ENCODE data around the gene ENPP3. TPM values are rescaled to one million over a fixed set of nuclear protein-coding genes. Genes with fewer than 3 reads are reported as not detected.

ENPP3 gene
- total RNA-seq, 1 experiment from 2014 or later = not detected

DNA sequence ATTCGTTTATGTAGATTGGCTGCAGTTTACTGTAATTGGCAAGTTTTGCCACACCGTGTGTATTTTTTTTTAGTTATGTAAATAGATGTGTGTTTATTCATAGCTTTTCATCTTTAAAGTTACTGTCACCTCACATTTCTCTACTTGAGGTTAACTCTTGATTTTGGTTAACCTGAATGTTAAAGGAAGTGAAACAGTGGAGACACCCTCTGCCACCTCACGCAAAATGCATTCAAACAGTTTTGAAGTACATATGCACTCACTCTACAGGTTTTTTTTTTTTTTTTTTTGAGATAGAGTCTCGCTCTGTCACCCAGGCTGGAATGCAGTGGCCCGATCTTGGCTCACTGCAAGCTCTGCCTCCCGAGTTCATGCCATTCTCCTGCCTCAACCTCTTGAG, 46.4 kb downstream of the ENPP3 start:
- ChIA-PET POLR2A (interaction anchor here (0.7 kb wide), 1 partner anchor 797 kb away, joined by 3 read pairs; no protein-coding TSS in a partner anchor), CTCF (interaction anchor here (0.6 to 0.7 kb wide), 6 partner anchors 121 to 294 kb away, joined by 3 to 4 read pairs (median 3); no protein-coding TSS in a partner anchor)
- no peaks in the 10 kb centered on the region for H3K9me3 Mint-ChIP-seq (ENCODE audit: unreplicated experiment)
- DNase-seq (ENCODE audit: unreplicated experiment) = no peak
- no TSS peak for BruUV-seq (replicated peaks)
- TF ChIP-seq, protein P1, sequence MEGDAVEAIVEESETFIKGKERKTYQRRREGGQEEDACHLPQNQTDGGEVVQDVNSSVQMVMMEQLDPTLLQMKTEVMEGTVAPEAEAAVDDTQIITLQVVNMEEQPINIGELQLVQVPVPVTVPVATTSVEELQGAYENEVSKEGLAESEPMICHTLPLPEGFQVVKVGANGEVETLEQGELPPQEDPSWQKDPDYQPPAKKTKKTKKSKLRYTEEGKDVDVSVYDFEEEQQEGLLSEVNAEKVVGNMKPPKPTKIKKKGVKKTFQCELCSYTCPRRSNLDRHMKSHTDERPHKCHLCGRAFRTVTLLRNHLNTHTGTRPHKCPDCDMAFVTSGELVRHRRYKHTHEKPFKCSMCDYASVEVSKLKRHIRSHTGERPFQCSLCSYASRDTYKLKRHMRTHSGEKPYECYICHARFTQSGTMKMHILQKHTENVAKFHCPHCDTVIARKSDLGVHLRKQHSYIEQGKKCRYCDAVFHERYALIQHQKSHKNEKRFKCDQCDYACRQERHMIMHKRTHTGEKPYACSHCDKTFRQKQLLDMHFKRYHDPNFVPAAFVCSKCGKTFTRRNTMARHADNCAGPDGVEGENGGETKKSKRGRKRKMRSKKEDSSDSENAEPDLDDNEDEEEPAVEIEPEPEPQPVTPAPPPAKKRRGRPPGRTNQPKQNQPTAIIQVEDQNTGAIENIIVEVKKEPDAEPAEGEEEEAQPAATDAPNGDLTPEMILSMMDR (IDR thresholded peaks at IDR 0.05; ENCODE audit: unreplicated experiment) = no peak
- no peaks in the 10 kb centered on the region for H3K4me1 Mint-ChIP-seq (ENCODE audit: insufficient read depth, unreplicated experiment)
- H3K27me3 Mint-ChIP-seq (ENCODE audit: insufficient read depth, unreplicated experiment) = no peaks in the 10 kb centered on the region
- no peaks in the 10 kb centered on the region for H3K36me3 Mint-ChIP-seq (ENCODE audit: insufficient read depth, unreplicated experiment)
- H3K4me3 Mint-ChIP-seq (ENCODE audit: unreplicated experiment) = no peak overlapping the region
- no peak overlapping the region for H3K27ac Mint-ChIP-seq (ENCODE audit: low read depth, unreplicated experiment)
- intact Hi-C loops (cut with micrococcal nuclease) = no loop called here

DNA sequence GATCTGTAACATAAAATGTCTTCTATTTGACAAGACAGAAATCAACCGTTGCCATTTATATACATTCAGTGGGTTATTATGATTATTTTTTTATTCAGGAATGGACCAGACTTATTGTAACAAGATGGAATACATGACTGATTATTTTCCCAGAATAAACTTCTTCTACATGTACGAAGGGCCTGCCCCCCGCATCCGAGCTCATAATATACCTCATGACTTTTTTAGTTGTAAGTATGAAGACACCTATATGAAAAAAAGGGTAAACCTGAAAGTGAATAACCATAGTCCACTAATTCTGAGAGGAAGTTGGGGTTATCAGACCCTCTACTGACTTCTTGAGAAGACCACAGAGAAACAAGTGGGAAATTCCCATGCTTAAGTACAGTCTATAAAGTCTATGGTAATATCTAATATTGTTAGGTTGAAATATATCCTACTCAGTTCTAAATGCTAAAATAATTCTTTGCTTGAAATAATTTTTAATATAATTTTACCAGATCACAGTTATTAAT, 48.2 kb downstream of the ENPP3 start:
- H3K36me3 Mint-ChIP-seq (ENCODE audit: insufficient read depth, unreplicated experiment) = no peaks in the 10 kb centered on the region
- TF ChIP-seq, protein P1 (IDR thresholded peaks at IDR 0.05; ENCODE audit: unreplicated experiment) = no peak
- H3K9me3 Mint-ChIP-seq (ENCODE audit: unreplicated experiment) = no peaks in the 10 kb centered on the region
- H3K27me3 Mint-ChIP-seq (ENCODE audit: insufficient read depth, unreplicated experiment) = no peaks in the 10 kb centered on the region
- no TSS peak for BruUV-seq (replicated peaks)
- intact Hi-C loops (cut with micrococcal nuclease) = no loop called here
- ChIA-PET CTCF (interaction anchor here (2.0 to 4.2 kb wide), 2 partner anchors 10 to 230 kb away, joined by 8 to 25 read pairs; no protein-coding TSS in a partner anchor), POLR2A (no interaction called here)
- H3K27ac Mint-ChIP-seq (ENCODE audit: low read depth, unreplicated experiment) = no peak overlapping the region
- H3K4me1 Mint-ChIP-seq (ENCODE audit: insufficient read depth, unreplicated experiment) = no peaks in the 10 kb centered on the region
- DNase-seq (ENCODE audit: unreplicated experiment) = no peak
- H3K4me3 Mint-ChIP-seq (ENCODE audit: unreplicated experiment) = no peak overlapping the region

DNA sequence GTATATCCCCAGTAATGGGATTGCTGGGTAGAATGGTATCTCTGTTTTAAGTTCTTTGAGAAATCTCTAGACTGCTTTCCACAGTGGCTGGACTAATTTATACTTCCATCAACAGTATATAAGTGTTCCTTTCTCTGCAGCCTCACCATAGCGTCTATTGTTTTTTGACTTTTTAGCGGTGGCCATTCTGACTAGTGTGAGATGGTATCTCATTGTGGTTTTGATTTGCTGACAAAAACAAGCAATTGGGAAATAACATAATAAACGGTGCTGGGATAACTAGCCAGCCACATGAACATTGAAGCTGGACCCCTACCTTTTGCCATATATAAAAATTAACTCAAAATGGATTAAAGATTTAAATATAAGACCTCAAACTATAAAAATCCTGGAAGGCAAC, 49.9 kb downstream of the ENPP3 start:
- no peaks in the 10 kb centered on the region for H3K36me3 Mint-ChIP-seq (ENCODE audit: insufficient read depth, unreplicated experiment)

DNA sequence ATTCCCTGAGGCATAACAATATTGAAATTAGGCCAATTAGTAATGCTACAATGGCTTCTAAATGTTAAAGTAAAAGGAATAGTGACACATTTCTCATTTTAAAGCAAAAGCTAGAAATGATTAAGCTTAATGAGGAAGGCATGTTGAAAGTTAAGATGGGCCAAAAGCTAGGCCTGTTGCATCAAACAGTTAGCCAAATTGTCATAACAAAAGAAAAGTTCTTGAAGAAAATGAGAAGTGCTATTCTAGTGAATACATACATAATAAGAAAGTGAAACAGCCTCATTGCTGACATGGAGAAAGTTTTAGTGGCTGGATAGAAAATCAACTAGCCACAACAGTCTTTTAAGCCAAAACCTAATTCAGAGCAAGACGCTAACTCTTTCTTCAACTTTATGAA, 51.2 kb downstream of the ENPP3 start:
- no TSS peak for BruUV-seq (replicated peaks)
- CTCF ChIA-PET = interaction anchor here (1.0 to 4.2 kb wide), 3 partner anchors 220 to 227 kb away, joined by 4 to 25 read pairs (median 9); no protein-coding TSS in a partner anchor
- no peak overlapping the region for H3K4me3 Mint-ChIP-seq (ENCODE audit: unreplicated experiment)

More for the DNA sequence above, 49.9 kb downstream of the ENPP3 start:
- Mint-ChIP-seq H3K4me1 (ENCODE audit: insufficient read depth, unreplicated experiment) (no peaks in the 10 kb centered on the region), H3K27ac (ENCODE audit: low read depth, unreplicated experiment) (no peak overlapping the region), H3K27me3 (ENCODE audit: insufficient read depth, unreplicated experiment) (no peaks in the 10 kb centered on the region), H3K4me3 (ENCODE audit: unreplicated experiment) (no peak overlapping the region), H3K9me3 (ENCODE audit: unreplicated experiment) (no peaks in the 10 kb centered on the region)
- ChIA-PET POLR2A (interaction anchor here (0.8 kb wide), 1 partner anchor 224 kb away, joined by 3 read pairs; no protein-coding TSS in a partner anchor), CTCF (interaction anchor here (4.2 kb wide), 1 partner anchor 228 kb away, joined by 25 read pairs; no protein-coding TSS in a partner anchor)
- no TSS peak for BruUV-seq (replicated peaks)
- no peak for DNase-seq (ENCODE audit: unreplicated experiment)
- intact Hi-C loops (cut with micrococcal nuclease) = no loop called here
- TF ChIP-seq, protein P1 (IDR thresholded peaks at IDR 0.05; ENCODE audit: unreplicated experiment) = no peak

More for the DNA sequence above, 51.2 kb downstream of the ENPP3 start:
- TF ChIP-seq, protein P1 (IDR thresholded peaks at IDR 0.05; ENCODE audit: unreplicated experiment) = no peak
- intact Hi-C loops (cut with micrococcal nuclease) = no loop called here
- no peak for DNase-seq (ENCODE audit: unreplicated experiment)
- Mint-ChIP-seq H3K27ac (ENCODE audit: low read depth, unreplicated experiment) (no peak overlapping the region), H3K4me1 (ENCODE audit: insufficient read depth, unreplicated experiment) (no peaks in the 10 kb centered on the region), H3K36me3 (ENCODE audit: insufficient read depth, unreplicated experiment) (no peaks in the 10 kb centered on the region), H3K27me3 (ENCODE audit: insufficient read depth, unreplicated experiment) (no peaks in the 10 kb centered on the region), H3K9me3 (ENCODE audit: unreplicated experiment) (no peaks in the 10 kb centered on the region)
- POLR2A ChIA-PET = no interaction called here
